Mesothelial cell of epicardium (in vitro differentiated cells): ENCODE data around the gene SH2D5. TPM values are rescaled to one million over a fixed set of nuclear protein-coding genes. Genes with fewer than 3 reads are reported as not detected.

ENCODE experiments used
- DNase-seq, 2 experiments: peaks; one replicate each; pipeline ENCODE4 v3.0.0; 2021; ENCODE audit warnings: low spot score in 2 of 2; ENCODE audit not compliant: unreplicated experiment in 2 of 2
- H3K27ac Mint-ChIP-seq: 2 replicates; pipeline ENCODE4 v1.8.0; 2021; ENCODE audit warnings: mixed read lengths
- H3K27me3 Mint-ChIP-seq: 2 replicates; pipeline ENCODE4 v1.8.0; 2021; ENCODE audit warnings: low read depth, mixed read lengths
- H3K36me3 Mint-ChIP-seq: 2 replicates; pipeline ENCODE4 v1.8.0; 2021; ENCODE audit warnings: mixed read lengths
- H3K4me1 Mint-ChIP-seq: 2 replicates; pipeline ENCODE4 v1.8.0; 2021; ENCODE audit warnings: mixed read lengths
- H3K4me3 Mint-ChIP-seq: 2 replicates; pipeline ENCODE4 v1.8.0; 2021; ENCODE audit warnings: mild to moderate bottlenecking, moderate library complexity, mixed read lengths
- H3K9me3 Mint-ChIP-seq: 2 replicates; pipeline ENCODE4 v1.8.0; 2021; ENCODE audit warnings: mixed read lengths
- total RNA-seq: library from RNA; stranded (reverse); gene quantifications from 3 replicates; pipeline ENCODE4 v1.2.1, GENCODE V29; 2021
- TF ChIP-seq, protein P1 (sequence below): fragments of 200-600 bp; sonication (generic); IDR thresholded peaks from one replicate; pipeline ENCODE4 v1.5.0; 2021; ENCODE audit warnings: antibody characterized with exemption; ENCODE audit not compliant: unreplicated experiment

The SH2D5 gene
- total RNA-seq, 1 donor from 2014 or later: 0.45 TPM

DNA sequence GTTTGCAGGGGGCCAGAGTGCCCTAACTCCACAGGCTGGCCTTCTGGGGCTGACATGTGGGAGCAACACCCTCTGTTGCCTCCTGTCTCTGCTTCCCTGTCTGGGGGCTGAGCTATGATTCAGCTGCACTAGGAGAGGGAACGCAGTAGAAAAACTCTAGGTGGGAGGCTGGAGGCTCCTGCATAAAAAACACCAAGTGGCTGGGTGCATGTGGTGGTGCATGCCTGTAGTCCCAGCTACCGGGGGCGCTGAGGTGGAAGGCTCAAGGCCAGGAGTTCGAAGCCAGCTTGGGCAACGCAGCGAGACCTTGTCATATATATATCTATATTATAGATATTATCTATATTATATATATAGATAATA lies 20.3 kb downstream of the SH2D5 start:
- H3K4me3 Mint-ChIP-seq: no peak overlapping the region
- H3K27ac Mint-ChIP-seq: no peak overlapping the region
- DNase-seq: no peak
- peaks cover 14% of the 10 kb centered on the region for H3K27me3 Mint-ChIP-seq
- TF ChIP-seq, protein P1, sequence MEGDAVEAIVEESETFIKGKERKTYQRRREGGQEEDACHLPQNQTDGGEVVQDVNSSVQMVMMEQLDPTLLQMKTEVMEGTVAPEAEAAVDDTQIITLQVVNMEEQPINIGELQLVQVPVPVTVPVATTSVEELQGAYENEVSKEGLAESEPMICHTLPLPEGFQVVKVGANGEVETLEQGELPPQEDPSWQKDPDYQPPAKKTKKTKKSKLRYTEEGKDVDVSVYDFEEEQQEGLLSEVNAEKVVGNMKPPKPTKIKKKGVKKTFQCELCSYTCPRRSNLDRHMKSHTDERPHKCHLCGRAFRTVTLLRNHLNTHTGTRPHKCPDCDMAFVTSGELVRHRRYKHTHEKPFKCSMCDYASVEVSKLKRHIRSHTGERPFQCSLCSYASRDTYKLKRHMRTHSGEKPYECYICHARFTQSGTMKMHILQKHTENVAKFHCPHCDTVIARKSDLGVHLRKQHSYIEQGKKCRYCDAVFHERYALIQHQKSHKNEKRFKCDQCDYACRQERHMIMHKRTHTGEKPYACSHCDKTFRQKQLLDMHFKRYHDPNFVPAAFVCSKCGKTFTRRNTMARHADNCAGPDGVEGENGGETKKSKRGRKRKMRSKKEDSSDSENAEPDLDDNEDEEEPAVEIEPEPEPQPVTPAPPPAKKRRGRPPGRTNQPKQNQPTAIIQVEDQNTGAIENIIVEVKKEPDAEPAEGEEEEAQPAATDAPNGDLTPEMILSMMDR: no peak
- H3K36me3 Mint-ChIP-seq: no peaks in the 10 kb centered on the region
- H3K9me3 Mint-ChIP-seq: no peaks in the 10 kb centered on the region
- no peaks in the 10 kb centered on the region for H3K4me1 Mint-ChIP-seq

DNA sequence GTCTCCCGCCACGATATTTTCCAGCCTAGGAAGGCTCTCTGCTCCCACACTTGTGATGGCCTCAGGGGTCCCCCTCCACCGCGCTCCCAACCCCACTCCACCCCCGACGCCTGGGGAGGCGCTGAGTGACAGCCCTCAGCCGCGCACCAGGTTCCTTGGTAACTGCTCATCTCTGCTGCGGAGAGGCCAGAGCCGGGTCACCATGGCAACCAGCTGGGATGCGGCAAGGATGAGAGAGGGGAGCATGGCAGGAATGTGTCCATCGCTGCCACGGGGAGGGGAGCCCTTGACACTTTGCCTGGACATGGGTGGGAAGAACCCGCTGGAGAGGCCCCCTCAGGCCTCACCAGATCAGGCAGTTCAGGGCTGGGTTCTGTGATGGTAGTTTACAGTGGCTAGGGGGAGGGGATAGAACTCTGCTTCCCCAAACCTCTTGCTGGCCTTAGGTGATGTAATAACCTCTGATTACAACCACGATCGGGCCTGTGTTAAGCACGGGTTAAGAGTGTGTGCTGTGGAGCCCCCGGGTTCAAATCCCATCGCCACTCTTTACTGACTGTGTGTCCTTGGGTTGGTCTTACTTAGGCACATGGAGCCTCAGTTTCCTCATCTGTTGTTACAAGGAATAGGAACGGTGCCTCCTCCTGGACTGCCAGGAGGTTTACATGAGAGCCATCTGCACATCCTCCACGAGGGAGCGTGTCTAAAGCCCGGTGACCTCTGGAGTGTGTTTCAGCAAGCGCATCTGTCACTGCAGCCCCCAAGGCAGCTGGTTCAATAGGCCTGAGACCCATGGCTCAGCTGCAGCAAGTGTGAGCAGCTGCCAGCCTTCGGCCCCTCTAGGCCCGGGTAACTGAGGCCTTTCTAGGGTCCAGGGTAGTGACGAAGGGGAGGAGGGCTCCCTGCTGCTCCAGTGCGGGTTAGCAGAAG lies 21.0 kb downstream of the SH2D5 start:
- no peak overlapping the region for H3K27ac Mint-ChIP-seq
- no peaks in the 10 kb centered on the region for H3K9me3 Mint-ChIP-seq
- H3K27me3 Mint-ChIP-seq: peaks cover 9% of the 10 kb centered on the region
- H3K4me1 Mint-ChIP-seq: no peaks in the 10 kb centered on the region
- no peak for DNase-seq
- TF ChIP-seq, protein P1: no peak
- H3K4me3 Mint-ChIP-seq: no peak overlapping the region
- H3K36me3 Mint-ChIP-seq: no peaks in the 10 kb centered on the region

DNA sequence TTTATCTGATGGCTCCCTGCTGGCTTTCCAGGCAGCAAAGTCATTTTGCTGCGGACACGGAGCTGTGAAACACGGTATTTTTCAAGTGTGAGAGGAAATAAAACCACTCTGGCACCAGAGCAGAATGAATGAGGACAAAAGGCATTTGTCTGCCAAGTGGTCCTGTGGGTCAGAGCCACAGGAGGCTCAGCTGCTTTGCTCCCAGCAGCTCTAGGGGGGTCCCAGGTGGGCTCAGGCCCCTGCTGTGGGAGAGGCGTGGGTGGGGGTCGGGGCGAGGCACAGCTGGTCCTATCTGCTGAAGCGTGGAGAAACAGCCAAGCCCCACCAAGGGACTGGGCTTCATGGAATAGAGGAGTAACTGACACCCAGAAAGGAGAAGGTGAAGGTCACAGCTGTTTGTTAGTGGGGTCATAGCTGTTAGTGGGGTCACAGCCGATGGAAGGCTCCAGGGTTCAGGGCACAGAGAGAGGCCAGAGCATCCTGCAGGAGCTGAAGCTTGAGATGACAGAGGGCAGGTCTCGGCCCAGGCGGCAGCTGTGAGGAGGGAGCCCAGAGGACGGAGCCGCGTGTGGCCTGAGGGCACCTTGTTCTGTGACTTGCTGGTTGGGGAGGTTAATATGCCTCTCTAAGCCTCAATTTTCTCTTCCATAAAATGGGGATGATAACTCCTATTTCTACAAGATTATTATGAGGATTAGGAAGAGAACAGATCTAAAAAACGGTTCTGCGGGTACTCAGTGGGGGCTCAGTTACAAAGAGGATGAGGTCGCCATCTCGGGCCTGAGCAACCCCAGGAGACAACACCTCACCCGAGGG lies 21.8 kb downstream of the SH2D5 start:
- Mint-ChIP-seq H3K36me3 (no peaks in the 10 kb centered on the region), H3K27me3 (peaks cover under 1% of the 10 kb centered on the region), H3K9me3 (no peaks in the 10 kb centered on the region), H3K27ac (no peak overlapping the region), H3K4me3 (no peak overlapping the region), H3K4me1 (no peaks in the 10 kb centered on the region)
- DNase-seq: no peak
- TF ChIP-seq, protein P1: no peak

DNA sequence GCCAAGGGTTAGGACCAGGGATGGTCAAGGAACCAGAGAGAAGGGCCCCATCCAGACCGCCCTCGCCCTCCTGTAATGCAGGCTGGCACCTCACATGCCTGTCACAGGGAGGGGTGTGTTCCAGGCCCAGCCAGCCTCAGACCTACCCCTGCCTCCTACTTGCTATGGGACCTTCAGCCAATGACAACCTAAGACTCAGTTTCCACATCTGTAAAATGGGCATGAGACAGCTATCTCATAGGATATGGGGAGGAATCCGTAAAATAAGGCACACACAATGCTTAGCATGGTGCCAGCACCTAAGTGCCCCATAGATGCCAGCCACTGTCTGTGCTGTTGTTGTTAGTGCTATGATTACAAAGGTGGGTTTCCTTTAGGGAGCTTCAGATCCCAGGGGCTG lies 22.6 kb downstream of the SH2D5 start:
- H3K27ac Mint-ChIP-seq: no peak overlapping the region
- TF ChIP-seq, protein P1: no peak
- no peaks in the 10 kb centered on the region for H3K9me3 Mint-ChIP-seq
- H3K36me3 Mint-ChIP-seq: no peaks in the 10 kb centered on the region
- H3K4me1 Mint-ChIP-seq: no peaks in the 10 kb centered on the region
- no peak for DNase-seq
- no peaks in the 10 kb centered on the region for H3K27me3 Mint-ChIP-seq
- no peak overlapping the region for H3K4me3 Mint-ChIP-seq

DNA sequence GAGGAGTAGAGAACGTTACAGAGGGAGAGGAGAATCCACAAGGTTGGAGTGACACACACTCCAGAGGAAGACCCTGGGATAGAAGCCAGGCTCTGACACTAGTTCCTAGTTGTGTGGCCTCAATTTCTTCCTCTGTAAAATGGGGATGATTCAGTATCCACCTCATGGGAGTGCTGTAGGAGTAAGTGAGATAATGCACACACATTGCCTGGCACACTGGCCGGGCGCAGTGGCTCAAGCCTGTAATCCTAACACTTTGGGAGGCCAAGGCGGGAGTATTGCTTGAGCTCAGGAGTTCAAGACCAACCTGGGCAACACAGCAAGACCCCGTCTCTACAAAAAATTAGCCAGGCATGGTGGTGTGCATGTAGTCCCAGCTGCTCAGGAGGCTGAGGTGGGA lies 23.6 kb downstream of the SH2D5 start:
- no peaks in the 10 kb centered on the region for H3K36me3 Mint-ChIP-seq
- TF ChIP-seq, protein P1: no peak
- no peak overlapping the region for H3K4me3 Mint-ChIP-seq
- H3K27ac Mint-ChIP-seq: no peak overlapping the region
- H3K4me1 Mint-ChIP-seq: no peaks in the 10 kb centered on the region
- no peaks in the 10 kb centered on the region for H3K27me3 Mint-ChIP-seq
- no peak for DNase-seq
- H3K9me3 Mint-ChIP-seq: no peaks in the 10 kb centered on the region
